Breast epithelium (tissue), 3 donors: ENCODE results near the gene SNRK.

Experiments
- CTCF ChIP-seq, 3 donors: fragments of 450-650 bp; IDR thresholded peaks; one replicate each; pipeline ENCODE4 v1.5.1; 2016 to 2017; ENCODE audit warnings: antibody characterized with exemption in 3 of 3, mild to moderate bottlenecking in 3 of 3, moderate library complexity in 3 of 3
- POLR2A ChIP-seq: fragments of 450-650 bp; IDR thresholded peaks from one replicate; pipeline ENCODE4 v1.6.1; 2016; ENCODE audit warnings: antibody characterized with exemption, mild to moderate bottlenecking, moderate library complexity
- POLR2AphosphoS5 ChIP-seq, 3 donors: sonication (generic); formaldehyde crosslinking; IDR thresholded peaks; one replicate each; pipeline ENCODE4 v1.6.1; 2017; ENCODE audit warnings: antibody characterized with exemption in 3 of 3

GRCh38 chr3:43364926-43365325, 78.6 kb downstream of the SNRK start:
- TF ChIP-seq CTCF (IDR thresholded peaks at IDR 0.05) = no peak
- no peak for TF ChIP-seq POLR2AphosphoS5 (IDR thresholded peaks at IDR 0.05)
- no peak for TF ChIP-seq POLR2A
